Skin of body (tissue), 2 donors: ENCODE measurements around the gene DLK1. TPM values are rescaled to one million over a fixed set of nuclear protein-coding genes. Genes with fewer than 3 reads are reported as not detected.

Experiments used
- DNase-seq: peaks from one replicate; lab custom pipeline; 2025; lab: John Stamatoyannopoulos, UW
- total RNA-seq: library from RNA; depleted of rRNA; stranded (reverse); fragments of >200 nt; gene quantifications from one replicate; pipeline ENCODE4 v1.2.3, GENCODE V29; 2014

Gene DLK1
- total RNA-seq = 114 TPM

DNA sequence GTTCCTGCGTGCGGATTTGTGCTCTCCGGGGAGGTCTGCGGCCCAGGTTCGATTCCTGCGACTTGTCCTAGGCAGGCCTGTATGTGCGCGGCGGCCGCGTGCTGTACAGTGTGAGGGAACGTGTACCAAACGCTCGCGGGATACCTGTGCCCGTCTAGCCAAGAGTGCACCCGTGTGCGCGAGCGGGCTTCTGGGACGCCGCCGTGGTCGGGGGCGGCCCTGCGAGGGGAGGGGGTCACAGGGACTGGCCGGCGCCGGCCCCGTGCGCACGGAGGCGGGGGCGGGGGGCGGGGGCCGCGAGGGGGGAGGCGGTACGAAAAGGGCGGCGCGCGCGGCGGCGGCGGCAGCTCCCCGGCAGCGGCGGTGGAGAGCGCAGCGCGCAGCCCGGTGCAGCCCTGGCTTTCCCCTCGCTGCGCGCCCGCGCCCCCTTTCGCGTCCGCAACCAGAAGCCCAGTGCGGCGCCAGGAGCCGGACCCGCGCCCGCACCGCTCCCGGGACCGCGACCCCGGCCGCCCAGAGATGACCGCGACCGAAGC, at the start of gene DLK1:
DLK1 (plus strand) TSS at position 343 of the 536 bp plus-strand sequence; CDS start at position 520, 177 bp downstream.
- no peak for DNase-seq

DNA sequence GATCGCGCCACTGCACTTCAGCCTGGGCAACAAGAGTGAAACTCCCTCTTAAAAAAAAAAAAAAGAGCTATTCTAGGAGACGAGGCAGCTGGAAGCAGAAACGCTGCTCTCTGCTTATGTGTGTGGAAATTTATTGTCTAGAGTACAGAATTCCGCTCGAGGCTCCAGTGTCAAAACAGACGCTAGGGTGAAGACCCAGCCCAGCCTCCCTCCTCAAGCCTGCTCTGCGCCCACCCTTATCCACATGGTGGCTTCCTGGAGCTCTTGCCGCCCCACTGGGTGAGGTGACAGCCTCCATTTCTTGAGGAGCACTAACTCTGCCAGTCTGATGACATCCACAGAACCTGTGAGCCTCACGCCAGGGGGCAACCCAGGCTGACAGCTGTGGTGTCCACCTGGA, 49.5 kb upstream of the DLK1 start:
- DNase-seq = peak; percentile 76

DNA sequence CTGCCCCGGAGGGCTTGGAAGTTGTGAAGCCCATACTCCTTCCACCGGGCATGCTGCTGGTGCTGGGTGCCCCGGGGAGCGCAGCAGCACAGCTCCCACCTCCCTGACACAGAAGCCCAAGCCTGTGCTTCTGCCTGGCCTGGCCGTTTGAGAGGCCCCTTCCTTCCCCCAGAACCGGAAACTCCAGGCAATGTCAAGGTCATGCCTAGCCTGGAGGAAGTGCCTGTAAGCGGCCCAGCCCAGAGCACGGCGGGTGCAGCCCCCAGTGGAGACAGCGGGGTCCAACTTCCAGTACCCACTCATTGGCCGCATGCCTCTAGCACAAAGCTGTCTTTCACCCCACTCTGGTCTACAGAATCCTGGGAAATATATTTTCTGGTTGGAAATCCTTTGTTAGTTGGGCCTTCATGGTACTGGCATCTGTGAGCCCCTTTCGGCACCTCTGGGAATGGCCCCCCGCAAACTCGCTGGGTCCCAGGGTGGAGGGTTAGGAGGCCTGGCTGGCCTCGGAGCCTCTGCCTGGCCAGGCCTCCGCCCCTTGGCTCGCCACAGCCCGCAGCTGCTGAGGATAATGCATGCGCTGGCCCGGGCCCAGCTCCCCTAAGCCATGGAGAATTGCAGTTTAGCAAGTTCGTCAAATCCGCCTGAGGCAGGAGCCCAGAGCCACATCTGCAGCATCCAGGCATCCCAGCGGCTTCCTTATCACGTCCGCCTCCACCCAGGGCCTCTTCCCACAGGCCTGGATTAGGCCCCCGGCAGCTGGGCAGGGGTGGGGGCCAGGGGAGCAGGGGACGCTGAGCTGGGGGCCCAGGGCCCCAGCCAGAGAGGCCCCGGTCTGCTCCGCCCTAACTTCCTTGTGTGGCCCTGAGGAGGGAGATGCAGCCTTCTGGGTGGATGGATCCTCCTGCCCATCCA, 48.9 kb upstream of the DLK1 start:
- peak; percentile 92 for DNase-seq

DNA sequence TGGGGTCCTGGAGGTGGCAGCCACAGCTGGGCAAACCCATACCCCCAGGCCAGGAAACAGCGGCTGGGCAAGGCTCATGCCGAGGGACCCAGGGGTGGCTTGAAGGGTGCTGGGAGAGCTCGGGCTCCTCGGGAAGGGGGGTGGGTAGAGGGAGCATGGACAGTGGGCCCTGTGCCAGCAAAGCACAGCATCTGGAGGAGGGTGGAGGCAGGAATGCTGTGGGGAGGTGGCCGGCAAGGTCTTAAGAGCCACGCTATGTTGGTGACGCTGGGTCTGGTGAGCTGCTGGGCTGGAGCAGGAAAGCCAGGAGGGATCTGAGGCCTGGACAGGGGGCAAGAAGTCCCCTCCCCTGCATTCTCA, 48.2 kb upstream of the DLK1 start:
- peak; percentile 85 for DNase-seq

DNA sequence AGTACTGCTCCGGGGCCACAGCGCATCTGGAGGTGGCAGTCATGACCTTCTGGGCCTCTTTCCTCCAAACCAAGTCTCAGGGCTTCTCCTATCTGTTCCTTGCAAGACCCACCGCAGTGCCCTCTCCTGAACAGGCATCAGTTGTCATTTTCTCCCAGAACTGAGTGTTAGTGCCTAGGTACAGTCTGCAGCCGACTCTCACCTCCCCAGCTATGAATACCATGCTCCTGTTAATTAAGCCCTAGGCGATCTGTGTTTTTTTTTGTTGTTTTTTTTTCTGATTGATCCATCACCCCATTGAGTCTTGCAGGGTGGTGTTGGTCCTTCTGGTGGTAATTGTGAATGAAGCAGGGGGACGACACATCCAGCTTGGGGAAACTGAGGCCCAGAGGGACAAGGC, 47.5 kb upstream of the DLK1 start:
- DNase-seq = no peak

DNA sequence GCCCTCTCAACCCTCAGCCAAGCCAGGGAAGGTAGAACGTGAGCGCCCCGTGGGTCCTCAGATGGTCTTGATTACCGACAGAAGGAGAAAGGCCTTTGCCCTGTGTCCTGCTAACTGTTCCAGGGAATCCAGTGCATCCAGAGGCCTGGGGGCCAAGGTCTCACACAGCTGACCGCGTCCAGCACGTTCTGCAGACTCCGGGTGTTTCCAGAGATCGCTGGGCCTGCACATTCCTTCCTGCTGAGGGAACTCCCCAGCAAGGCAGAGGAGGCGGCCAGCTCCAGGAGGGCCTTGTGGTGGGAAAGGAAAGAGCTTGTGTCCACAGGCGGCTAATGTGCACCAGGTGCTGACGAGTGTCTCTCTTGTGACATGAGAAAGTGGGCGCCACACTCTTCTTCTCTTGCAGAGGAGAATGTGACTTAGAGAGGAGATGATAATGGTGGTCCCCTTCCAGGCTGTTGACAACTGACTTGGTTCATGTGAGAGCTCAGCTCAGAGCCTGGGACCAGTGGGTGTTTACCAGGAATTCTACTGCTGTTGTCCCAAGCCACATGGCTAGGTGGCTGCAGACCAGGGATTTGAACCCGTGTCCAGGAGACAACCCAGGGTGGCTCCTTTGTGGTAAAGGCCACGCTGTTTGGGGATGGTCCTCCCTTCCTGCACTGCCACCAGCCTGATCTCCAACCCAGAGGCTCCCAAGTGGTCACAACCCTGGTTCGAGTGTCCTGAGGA, 46.8 kb upstream of the DLK1 start:
- peak; percentile 85 for DNase-seq

DNA sequence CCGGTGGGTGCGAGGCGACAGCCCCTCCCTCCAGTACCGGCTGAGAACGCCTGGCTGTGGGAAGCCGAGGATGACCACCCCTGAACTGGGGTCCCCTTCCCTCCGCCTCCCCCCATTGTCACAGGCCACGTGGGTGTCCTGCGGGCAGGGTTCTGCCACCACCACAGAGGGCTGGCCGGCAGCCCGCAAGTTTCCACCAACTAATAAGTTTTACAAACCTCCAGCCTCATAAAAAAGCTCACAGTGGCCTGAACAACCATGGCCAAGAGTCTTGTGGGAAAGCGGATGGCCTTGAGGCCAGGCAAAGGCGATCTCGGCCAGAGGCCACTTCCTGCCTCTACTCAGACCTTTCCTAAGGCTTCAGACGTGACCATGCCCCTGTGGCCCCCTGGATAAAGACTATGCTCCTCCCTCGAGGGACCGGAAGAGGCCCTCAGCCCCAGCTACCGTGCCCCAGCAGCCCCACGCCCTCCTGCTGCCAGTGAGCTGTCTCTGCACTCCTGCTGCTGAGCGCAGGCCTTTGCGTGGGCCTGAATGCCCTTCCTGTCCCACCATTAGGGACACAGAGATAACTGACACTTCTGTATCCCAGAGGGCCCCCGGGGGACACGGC, 46.1 kb upstream of the DLK1 start:
- DNase-seq = no peak

DNA sequence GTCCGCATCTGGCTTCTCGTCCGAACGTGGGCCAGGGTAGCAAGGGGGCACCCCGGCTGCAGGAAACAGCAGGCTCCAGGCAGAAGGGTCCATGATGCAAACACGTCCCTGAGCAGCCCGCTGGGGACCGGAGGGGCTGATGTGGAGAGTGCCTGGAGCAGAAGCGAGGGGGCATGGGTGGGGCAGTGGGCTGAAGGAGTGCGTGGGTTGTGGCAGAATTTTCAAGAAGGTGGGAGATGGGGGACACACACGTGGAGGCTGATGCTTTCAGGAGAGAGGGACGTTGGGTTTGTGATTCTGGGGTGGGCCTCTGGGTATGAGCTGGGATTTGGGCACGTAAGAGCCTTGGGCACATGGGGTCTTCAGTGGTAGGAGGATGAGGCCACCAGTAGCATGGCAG, 45.6 kb upstream of the DLK1 start:
- no peak for DNase-seq

DNA sequence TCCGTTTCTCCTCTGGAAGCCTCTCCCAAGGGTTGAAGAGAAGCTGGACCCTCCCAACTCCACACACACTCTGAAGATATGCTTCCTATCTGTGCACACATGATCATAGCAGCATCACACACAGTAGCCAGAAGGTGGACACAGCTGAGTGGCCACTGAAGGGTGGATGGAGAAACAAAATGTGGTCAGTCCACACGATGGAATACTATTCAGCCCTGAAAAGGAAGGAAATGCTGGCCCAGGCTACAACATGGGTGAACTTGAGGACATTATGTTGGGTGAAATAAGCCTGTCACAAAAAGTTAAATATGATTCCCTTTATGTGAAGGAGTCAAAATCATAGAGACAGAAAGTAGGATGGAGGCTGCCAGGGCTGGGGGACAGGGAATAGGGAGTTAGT, 43.9 kb upstream of the DLK1 start:
- DNase-seq = no peak

DNA sequence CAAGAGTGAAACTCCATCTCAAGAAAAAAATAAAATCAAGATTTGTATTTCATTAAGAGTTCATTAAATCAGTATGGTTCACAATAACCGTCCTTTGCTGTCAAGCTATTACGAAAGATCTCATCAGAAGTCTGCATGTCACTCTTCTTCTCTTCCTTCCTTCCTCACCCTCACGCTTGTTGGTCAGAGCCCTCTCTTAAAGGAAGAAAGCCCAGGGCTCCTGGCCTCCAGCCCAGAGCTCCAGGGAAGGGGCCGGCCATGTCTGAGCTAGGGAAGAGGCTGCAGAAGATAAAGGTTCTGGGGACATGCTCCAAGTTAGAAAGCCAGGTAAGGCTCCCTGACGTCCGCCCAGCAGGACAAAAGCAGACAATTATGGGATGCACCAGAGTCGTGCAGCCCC, 43.1 kb upstream of the DLK1 start:
- no peak for DNase-seq

DNA sequence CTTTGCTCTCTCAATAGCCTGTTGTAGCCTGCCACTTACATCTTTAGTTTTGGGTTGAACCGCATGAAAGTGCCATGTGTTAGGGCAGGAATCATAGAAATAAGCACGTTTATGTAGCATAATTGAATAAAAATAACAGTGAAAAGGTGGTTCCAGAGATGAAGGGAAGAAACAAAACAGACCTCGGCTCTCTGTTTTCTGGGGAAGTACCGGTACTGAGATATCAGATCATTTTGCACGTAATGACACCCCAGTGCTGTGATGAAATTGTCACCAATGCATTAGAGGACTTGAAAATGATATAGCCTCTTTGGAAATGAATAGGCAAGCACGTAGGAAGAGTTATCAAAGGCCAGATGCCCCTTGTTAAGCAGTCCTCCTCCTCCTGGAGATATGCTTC, 42.5 kb upstream of the DLK1 start:
- DNase-seq = no peak

DNA sequence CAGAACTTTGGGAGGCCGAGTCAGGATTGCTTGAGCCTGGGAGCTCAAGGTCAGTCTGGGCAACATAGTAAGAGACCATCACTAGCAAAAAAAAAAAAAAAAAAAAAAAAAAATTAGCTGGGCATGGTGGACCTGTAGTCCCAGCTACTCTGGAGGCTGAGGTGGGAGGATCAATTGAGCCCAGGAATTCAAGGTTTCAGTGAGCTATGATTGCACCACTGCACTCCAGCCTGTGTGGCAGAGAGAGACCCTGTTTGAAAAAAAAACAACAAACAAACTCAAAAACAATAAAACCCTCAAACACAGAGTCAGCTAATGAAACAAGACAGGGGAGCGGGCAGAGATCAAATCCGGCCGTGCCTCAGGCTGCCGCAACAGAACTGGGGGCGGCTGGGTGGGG, 41.7 kb upstream of the DLK1 start:
- DNase-seq = no peak

DNA sequence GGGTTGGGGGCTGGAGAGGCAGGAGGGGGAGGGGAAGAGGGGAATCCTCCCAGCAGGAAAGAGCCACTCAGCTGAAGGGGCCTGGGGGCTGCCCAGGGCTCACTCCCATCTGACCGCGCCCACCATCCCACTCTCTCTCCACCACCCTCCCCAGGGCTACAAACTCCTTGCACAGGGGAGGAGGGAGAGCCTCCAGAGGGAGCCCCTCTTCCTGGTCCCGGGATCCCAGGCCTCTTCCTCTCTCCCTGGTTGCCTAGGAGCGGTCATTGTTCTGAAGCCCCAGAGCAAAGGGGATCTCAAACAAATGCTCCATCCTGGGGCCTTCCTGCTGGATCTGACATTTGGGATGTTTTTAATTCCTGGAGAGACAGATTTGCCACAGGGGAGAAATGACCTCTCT, 39.8 kb upstream of the DLK1 start:
- DNase-seq = no peak

DNA sequence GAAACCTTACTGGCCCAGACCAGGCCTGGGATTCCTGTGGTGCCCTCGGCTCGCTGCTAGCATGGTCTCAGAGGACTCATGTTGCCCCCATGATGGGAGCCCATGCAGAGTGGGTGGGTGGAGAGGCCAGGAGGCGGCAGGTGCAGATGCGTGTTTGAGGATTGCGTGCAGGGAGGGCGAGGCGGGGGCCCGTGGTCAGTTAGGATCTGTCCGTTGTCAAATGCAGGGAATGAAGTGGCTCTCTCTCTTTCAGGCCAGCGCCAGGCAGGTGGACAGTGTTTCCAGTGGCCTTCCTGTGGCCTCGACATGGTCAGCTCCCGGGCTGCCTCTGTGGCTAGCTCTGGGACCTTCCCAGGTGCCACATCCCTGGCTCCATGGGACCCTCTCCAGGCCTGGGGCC, 39.3 kb upstream of the DLK1 start:
- DNase-seq = no peak

DNA sequence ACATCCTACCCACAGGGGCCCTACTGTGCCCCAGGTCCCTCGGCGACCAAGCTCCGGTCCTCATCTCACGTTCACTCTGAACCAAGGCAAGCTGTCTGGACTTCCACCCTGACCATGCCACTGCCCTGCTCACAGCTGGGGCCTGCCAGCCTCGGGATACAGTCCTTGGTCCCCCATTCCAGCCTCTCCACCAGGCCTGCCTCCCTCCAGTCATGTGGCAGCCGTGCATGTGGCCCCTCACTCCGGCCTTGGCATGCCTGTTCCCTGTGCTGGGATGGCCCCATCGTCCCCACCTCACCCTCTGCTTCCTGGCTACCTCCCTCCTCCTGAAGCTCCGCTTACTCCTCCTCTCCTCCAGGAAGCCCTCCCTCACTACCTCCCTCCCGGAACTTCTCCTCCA, 38.6 kb upstream of the DLK1 start:
- DNase-seq = no peak

DNA sequence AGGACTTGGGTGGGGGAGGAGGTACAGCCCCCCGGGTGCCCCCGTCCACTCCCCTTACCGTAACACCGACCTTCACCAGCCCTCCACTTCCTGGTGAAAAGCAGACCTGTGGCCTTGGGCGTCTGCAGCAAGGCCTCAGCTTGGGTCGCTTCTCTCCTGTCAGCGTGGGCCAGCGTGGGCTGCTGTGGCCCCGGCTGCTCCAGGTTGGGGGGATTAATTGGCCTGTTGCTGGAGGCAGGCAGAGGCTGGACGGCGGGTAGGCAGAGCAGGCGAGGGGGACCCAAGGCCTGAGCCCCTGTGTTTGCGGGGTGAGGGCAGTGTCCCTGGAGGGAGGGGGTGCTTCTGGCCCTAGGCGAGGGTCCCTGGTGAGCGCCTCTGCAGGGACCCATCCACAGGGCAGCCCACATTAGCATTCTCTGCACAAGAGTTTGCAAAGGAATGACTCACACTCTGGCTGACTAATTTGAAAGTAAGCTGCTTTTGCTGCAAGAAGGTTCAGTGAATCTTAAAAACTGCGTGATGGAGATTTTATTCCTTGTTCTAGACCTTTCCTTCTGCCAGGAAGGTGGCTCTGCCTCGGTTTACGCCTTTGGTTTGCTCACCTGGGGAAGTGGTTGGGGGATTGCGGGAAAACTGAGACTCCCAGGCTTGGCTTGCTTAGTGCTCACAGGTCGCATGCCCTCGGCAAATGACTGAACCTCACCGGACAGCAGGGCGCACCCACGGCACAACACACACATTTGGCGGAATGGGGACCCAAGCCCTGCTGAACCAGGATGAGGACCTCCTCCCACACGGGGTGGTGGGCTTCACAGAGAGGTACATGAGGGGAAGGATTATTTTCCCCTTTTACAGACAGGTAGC, 37.9 kb upstream of the DLK1 start:
- no peak for DNase-seq

DNA sequence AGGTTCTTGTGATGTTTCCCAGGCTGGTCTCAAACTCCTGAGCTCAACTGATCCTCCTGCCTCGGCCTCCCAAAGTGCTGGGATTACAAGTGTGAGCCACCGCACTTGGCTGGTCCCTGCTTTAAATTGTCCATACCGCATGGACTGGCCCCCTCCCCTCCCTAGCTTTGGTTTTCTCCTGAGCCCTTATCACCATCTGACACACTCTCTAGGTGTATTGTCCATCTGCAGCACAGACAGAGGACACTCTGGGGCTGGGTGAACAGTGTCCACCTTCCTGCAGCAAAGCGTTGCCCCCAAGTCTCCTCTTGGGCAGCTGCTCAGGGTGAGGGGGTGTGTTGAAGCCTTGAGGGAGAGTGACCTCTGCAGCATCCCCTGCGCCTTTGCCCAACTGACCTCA, 36.0 kb upstream of the DLK1 start:
- no peak for DNase-seq

DNA sequence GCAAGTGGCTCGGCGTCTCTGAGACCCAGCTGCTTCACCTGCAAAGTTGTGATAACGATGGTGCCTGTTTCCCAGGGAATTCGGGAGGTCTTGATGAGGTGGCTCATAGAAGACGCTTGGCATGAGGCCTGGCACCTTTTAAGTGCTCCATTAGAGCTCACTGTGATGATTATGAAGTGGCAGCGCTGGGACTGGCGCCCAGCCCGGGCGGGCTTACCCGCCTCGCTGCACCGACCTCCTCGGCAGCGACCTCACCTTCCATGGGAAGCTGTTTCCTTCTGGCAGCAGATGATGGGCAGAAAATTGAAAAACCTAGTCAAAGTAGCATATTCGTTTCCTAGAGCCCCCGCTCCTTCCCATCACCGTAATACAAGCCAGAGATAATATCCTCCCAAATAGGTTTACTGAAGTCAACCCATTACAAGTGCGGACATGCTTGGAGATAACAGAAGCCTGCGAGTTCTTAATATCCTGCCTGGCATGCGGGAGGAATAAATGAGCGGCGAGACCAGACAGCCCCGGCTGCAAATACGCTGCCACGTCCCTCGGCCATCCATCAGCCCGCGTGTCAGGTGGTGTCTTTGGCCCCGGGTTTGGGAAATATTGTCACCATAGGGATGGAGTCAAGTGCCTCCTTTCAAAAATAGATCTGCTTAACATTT, 35.2 kb upstream of the DLK1 start:
- DNase-seq = no peak

DNA sequence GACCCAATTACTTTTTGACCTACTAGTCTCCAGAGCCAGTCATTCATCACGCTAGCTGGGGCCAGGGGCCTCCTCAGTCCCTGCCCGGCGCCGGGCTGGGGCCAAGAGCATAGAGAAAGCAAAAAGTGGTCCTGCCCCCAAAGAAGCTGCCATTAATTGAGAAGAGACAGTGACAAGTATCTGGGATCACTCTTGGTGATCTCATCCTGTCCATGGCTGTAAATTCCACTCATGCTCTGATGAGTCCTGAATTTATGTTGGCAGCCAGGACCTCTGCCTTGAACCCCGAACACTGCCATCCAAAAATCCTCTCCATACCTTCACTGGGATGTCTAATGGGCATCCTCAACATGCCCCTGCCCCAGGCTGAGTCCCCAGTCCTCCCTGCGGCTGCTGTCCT, 34.4 kb upstream of the DLK1 start:
- DNase-seq = no peak

DNA sequence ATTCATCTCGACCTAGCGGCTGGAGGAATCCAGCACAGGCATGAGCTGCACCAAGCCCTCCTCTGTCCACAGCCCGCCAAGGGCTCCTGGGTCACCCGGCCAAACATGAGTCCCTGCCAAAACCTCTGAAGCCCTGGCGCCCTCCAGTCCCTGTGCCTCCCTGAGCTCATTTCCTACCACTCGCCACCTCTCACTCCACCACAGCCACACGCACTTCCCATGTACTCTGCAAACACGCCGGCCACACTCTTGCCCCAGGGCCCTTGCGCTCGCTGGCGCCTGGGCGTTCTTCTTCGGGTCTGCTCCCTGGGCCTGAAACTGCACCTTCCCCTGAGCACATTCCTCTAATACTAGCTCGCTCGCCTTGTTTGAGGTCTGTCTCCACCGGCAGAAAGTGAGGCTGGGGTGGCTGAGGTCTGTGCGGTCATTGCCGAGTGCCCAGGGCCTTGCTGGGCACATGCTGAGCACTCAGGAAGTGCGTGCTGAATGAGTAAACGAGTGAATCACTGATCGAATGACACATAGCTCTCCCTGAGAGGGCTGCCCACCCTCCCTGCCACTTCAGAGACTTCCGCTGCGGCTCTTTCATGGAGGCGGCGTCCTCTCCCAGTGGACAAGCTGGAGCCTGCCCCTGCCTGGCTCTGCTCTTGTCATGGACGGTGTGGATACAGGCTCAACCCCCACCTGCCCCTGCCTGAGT, 33.7 kb upstream of the DLK1 start:
- no peak for DNase-seq
